ENCODE data around the gene TCF12.
"Not testable (repeated sequence)": the region's sequence is repeated elsewhere in the genome, so short reads cannot be mapped to it uniquely, and the experiment has no call there.

Gene TCF12

DNA sequence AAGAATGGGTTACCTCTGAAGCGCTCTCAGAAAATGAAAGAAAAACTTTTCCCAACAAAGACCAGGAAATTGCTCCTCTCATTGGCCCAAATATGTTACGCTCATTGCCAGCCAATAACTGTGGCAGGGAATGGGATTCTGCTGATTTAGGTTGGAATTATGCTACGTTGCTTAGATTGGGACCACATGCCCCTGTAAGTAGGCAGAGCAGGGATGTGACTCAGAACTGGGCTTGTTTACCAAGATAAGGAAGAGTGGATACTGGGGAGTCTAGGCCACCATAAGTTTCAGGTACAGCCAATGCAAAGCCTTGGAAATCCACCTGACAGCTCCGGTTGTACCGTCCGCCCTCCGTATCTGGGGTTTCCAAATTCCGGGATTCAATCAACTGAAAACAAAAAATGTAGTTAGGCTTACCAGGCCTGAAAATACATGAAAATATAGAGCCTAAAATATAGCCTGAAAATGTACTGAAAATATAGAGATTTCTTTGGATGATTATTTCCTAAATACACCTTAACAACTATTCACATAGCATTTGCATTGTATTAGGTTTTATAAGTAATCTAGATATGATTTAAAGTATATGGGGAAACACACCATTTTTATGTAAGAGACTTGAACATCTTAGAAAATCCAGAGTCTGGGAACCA lies 1.5 kb upstream of the TCF12 start:
- DNase-seq = no peak

DNA sequence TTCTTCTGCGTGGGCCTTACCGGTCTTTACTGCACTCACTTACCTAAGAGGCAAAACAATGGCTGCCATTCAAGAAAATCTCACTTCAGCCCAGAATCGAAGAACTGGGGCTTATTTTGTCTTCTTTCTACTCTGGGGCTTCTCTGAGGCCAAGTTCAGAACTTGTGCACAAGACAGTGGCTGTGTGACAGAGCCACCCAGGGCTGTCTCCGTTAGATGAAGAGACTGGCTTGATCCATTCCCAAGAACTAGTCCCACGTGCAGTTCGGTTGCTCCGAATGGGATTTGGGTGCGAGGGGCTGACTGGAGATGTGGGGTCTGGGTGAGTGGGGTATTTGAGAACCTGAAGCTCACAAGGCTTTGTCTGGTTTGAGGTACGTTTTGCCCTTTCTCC lies 795 bp upstream of the TCF12 start:
- DNase-seq = peak in 1 of 2 experiments; percentile 27

DNA sequence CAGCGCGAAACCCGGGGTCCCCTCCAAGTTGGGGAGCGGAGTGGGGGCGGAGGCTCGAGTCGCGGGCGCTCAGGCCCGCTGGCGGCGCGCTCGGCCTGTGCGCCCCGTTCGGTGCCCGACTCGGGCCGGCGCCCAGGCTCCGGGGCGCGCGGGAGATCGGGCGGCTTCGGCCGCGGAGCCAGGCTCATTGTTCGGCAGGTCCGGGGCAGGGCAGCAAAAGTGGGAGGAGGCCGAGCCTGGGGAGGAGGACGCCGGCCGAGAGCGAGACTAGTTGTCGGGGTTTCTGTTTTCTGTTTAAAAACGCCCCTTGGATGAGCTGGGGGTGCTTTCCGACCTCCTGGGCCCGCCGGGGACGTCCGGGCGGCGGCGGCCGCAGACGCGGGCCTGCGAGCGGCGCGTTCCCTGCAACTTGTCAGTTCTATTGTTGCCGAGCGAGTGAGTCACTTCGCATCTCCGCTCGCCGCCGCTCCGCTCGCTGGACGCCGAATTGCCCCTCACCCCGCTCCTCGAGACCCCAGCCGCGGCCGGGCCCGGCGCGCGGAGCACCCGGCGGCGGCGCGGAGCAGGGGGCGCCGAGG lies 676 bp downstream of the TCF12 start:
- peak in 1 of 2 experiments; percentile 51 for DNase-seq

DNA sequence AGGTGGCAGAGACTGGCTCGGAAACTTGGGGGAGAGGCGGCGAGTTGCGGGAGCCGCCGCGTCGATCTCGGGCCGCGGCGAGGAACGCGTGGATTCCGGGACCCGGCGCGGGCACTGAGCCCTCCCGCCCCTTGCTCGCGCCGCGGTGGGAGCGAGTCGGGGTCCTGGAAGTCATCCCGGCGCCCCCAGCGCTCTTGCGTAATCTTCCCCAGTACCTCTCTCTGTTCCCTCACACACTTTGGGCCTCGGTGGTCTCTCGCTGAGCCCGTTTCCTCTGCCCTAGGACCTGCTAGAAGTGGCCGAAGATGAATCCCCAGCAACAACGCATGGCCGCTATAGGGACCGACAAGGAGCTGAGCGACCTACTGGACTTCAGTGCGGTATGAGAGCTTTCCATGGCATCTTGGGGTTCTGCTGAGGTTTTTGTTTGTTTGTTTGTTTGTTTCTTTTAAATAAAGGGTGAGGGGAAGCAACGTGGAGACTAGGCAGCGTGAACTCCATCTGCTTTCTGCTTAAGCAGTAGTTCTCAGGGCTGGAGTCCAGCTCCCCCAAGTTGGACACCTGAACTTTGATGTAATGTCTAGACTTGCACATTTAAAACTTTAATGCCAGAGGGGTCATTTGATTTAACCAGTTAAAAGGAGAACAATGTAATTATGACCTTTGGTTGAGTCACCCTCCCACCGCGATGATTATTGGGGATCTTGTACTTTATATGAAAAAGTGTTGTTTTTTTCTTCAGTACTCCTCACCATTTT lies 1.3 kb downstream of the TCF12 start:
- DNase-seq = peak; percentile 33 to 59

GRCh38 chr15:56920367-56920627 lies 1.9 kb downstream of the TCF12 start:
- peak in 1 of 2 experiments; percentile 36 for DNase-seq

DNA sequence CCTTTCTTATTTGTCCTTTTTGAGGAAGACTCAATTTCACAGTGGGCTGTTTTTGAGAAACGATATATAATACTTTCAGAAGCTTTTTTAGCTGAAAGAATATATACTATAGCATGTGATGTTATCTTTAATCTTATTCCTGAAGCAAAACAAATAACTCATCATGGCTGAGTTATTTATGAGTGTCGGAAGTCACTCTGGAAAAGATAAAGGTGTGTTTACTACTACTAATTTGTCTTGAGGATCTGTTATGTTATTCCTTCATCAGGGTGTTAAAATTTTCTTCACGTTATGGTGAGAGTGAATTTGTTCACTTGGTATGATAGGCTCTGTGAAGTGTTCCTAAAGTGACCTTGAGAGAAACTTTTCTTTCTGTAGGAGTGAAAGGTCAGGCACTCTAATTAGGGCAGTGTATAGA lies 4.7 kb downstream of the TCF12 start:
- DNase-seq = no peak

DNA sequence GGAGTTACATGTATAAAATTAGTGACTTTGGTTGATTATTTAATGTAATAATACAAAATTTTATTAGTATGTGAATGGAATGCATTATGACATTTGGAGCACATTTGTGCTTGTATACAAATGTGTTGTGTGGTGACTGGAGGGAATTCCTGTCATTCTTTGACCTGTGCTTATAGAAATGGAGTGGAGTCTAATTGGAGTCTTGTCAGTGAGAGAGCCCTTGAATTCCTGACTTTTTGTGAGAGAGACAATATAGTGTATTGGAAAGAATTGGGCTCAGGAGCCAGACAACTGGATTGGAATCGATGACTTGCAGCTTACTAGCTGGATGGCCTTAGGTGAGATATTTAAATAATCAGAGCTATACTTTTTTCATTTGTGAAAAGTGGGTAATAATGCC lies 9.4 kb downstream of the TCF12 start:
- no peak for DNase-seq

GRCh38 chr15:56929399-56929798 lies 11.0 kb downstream of the TCF12 start:
- DNase-seq = no peak

- no peak for DNase-seq
Measured at GRCh38 chr15:56929933-56930332, 11.5 kb downstream of the TCF12 start.

- no peak for DNase-seq
Measured at GRCh38 chr15:56930669-56931313, 12.3 kb downstream of the TCF12 start.

DNA sequence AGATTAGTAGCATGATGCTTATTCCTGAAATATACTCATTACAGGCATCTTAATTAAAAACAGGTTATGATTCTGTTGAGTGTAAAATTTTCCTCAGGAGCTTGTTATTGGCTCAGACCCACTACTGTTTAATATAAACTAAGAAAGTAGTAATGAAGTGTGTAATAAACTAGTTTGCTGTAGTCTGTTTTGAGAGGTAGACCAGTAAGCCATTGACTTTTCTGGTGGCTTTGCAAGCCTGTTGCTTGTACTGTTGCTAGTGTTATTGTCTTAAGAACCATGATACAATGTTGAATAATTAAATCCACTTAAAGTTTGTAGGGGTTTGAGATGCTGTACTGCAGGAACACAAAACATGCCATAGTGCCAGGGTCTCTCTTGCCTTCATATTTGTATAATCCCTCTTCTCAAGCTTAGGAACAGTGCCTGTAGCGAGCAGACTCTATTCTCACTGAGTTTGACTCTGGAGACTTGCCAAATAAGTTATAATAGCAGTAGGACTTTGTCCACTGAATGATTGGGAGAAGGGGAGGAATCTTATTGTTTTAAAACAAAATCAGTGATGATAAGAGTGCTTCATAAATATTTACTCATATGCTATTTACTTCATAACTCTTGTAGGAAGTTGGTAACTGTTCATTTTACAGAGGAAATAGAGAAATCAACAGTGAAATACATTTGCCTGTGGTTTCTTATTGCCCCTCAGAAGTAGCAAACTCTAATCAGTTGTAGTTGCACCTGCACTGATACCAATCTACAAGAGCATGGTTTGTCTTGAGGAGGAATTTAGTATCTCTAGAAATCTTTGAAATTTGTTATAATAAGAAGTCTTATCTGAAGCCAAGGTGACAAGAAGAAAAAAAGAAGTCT lies 13.4 kb downstream of the TCF12 start:
- no peak for DNase-seq

GRCh38 chr15:56932509-56932868 lies 14.0 kb downstream of the TCF12 start:
- DNase-seq = not testable (repeated sequence)

GRCh38 chr15:56933410-56933809 lies 15.0 kb downstream of the TCF12 start:
- no peak for DNase-seq

GRCh38 chr15:56933811-56934210 lies 15.4 kb downstream of the TCF12 start:
- DNase-seq = no peak

DNA sequence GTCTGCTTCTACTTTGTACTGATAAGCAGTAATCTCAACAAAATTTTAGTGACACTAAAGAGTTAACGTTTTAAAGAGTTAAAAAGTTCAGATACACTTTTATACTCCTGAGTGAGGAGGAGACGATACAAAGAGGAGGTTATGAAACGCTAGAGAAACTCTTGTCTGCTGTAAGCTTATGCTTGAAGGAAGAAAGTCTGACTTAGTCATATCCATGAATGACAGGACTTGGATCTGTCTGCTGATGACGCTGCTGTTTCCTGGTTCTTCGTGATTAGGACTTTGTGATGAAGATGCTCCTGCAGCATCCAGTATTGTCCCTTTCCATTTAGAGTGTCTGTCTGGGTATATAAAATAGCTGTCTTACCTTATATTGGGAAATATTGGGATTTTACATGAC lies 15.8 kb downstream of the TCF12 start:
- DNase-seq = no peak

- no peak for DNase-seq
Measured at GRCh38 chr15:56936929-56937328, 18.5 kb downstream of the TCF12 start.

DNA sequence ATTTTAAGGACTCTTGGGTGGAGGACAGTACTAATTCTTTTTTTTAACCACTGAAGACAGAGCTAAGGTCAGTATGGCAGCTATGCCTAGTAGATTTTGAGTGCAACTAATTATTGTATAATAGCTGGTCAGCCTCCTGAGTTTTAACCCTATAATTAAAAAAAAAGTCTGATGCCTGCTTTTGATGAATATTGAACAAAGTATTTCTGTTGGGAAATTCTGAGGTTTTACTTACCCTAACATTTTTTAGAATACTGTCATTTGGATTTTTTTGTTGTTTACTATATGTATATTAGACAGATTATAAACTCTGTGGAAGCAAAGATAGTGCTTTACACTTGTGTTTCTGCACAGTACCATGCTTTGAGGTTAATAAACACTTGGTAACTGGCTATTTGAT lies 20.8 kb downstream of the TCF12 start:
- DNase-seq = no peak

GRCh38 chr15:56940388-56940787 lies 21.9 kb downstream of the TCF12 start:
- no peak for DNase-seq

GRCh38 chr15:56942118-56942517 lies 23.7 kb downstream of the TCF12 start:
- no peak for DNase-seq

DNA sequence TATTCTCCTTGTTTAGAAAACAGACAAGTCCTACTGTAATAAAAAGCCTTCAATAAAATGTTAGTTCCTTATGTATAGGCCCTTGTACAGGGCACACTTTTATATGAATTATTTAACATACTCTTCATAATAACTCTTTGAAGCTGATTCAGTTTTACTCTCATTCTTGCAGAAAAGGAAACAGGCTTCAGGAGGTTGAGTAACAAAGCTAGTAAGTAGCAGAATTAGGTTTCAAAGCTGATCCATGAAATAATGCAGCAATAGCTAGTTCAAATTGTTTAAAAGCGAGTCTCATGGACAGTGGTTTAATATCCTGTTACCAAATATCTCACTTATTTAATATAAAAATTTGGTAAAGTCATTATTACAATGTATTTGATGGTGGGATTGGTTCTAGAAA lies 25.0 kb downstream of the TCF12 start:
- no peak for DNase-seq

- no peak for DNase-seq
Measured at GRCh38 chr15:56944485-56944884, 26.0 kb downstream of the TCF12 start.

GRCh38 chr15:56946150-56946549 lies 27.7 kb downstream of the TCF12 start:
- DNase-seq = no peak

All from NCI-H524 (cell line).